Transverse colon (tissue), 3 donors: Measurements from ENCODE around the gene GATM.

Experiments used
- EP300 ChIP-seq: sonication (generic); formaldehyde crosslinking; IDR thresholded peaks from one replicate; pipeline ENCODE4 v1.6.1; 2017; ENCODE audit warnings: antibody characterized with exemption, low read depth
- POLR2AphosphoS5 ChIP-seq, 3 donors: sonication (generic); formaldehyde crosslinking; IDR thresholded peaks; one replicate each; pipeline ENCODE4 v1.6.1; 2016; ENCODE audit warnings: antibody characterized with exemption in 3 of 3

DNA sequence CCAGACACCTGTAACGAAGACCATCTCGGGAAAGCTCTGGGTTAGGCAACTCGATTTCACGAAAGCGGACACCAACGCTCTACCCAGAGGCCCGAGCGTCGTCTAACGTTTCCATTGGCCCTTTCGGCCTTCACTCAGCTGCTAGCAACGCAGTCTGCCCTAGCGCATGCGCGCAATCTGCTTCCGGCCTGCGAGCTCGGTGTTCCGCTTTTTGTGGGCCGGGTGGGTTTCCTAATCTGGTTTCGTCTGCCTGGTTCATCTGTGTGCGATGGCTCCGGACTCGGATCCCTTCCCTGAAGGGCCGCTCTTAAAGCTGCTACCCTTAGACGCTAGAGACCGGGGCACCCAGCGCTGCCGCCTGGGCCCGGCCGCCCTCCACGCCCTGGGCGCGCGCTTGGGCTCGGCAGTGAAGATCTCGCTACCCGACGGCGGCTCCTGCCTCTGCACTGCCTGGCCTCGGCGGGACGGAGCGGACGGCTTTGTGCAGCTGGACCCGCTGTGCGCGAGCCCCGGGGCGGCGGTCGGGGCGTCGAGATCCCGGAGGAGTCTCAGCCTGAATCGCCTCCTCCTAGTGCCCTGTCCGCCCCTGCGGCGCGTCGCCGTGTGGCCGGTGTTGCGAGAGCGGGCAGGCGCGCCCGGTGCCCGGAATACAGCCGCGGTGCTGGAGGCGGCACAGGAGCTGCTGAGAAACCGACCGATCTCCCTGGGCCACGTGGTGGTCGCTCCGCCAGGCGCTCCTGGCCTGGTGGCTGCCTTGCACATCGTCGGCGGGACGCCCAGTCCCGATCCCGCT, 24.0 kb upstream of the GATM start:
- no peak for TF ChIP-seq EP300
- peak; percentile 92 to 94 (median 94) for TF ChIP-seq POLR2AphosphoS5 (IDR thresholded peaks at IDR 0.05)
